HG03039 (cell line): Measurements from ENCODE around the gene KRT6A.

Experiments used
- ATAC-seq: cut with Tn5 transposase; IDR thresholded peaks from one replicate; pipeline ENCODE4 v1.9.1; 2021; ENCODE audit warnings: mild to moderate bottlenecking, moderate library complexity; ENCODE audit not compliant: unreplicated experiment

The KRT6A gene

GRCh38 chr12:52438305-52439301 lies 54.5 kb downstream of the KRT6A start:
- ATAC-seq: no peak

- ATAC-seq: no peak
Observed at GRCh38 chr12:52437508-52437907, 55.5 kb downstream of the KRT6A start.
